GM12891 (cell line): ENCODE results near the gene PTPRN2.

Experiments used
- PAX5 ChIP-seq: IDR thresholded peaks from 2 replicates; pipeline ENCODE4 v1.6.1; 2011; ENCODE audit warnings: low read length, moderate library complexity, mild to moderate bottlenecking; ENCODE audit not compliant: insufficient read depth, severe bottlenecking
- POLR2A ChIP-seq: IDR thresholded peaks from 2 replicates; pipeline ENCODE4 v1.6.1; 2011; ENCODE audit warnings: low read depth, low read length, control low read depth
- POLR2AphosphoS5 ChIP-seq: IDR thresholded peaks from 2 replicates; pipeline ENCODE4 v1.6.1; 2011; ENCODE audit warnings: low read depth, low read length, control low read depth
- POU2F2 ChIP-seq: IDR thresholded peaks from 2 replicates; pipeline ENCODE4 v1.6.1; 2011; ENCODE audit warnings: low read depth, mild to moderate bottlenecking, control low read depth, low read length, moderate library complexity
- SPI1 ChIP-seq: IDR thresholded peaks from 2 replicates; pipeline ENCODE4 v1.6.1; 2011; ENCODE audit warnings: low read depth, low read length, control low read depth
- TAF1 ChIP-seq: IDR thresholded peaks from 2 replicates; pipeline ENCODE4 v1.6.1; 2011; ENCODE audit warnings: low read depth, low read length, control low read depth

- TF ChIP-seq PAX5 (no peak), POLR2A (no peak), POLR2AphosphoS5 (no peak), POU2F2 (no peak), TAF1 (no peak), SPI1 (no peak)
These were observed 959.2 kb downstream of the PTPRN2 start for GRCh38 chr7:157628456-157628855.
